ENCODE data around the gene TNFRSF21. TPM values are rescaled to one million over a fixed set of nuclear protein-coding genes. Genes with fewer than 3 reads are reported as not detected.

Gene TNFRSF21
- 10 to 100 TPM; 10.2 to 21.4 (median 20.9) TPM for total RNA-seq

- no peaks in the 10 kb centered on the region for H3K27me3 ChIP-seq
- TF ChIP-seq POLR2A (IDR thresholded peaks at IDR 0.05) (no peak), POLR2AphosphoS5 (IDR thresholded peaks at IDR 0.05) (peak; percentile 40 to 83 (median 67))
- TF ChIP-seq, protein P1, sequence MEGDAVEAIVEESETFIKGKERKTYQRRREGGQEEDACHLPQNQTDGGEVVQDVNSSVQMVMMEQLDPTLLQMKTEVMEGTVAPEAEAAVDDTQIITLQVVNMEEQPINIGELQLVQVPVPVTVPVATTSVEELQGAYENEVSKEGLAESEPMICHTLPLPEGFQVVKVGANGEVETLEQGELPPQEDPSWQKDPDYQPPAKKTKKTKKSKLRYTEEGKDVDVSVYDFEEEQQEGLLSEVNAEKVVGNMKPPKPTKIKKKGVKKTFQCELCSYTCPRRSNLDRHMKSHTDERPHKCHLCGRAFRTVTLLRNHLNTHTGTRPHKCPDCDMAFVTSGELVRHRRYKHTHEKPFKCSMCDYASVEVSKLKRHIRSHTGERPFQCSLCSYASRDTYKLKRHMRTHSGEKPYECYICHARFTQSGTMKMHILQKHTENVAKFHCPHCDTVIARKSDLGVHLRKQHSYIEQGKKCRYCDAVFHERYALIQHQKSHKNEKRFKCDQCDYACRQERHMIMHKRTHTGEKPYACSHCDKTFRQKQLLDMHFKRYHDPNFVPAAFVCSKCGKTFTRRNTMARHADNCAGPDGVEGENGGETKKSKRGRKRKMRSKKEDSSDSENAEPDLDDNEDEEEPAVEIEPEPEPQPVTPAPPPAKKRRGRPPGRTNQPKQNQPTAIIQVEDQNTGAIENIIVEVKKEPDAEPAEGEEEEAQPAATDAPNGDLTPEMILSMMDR (IDR thresholded peaks at IDR 0.05): peak; percentile 72 to 96 (median 93)
- peak; percentile 89 to 91 for DNase-seq (ENCODE audit: low spot score in 2 of 2)
- peak within 1 kb of the TSS; percentile 68 to 85 (median 79) for H3K4me3 ChIP-seq
- no peaks in the 10 kb centered on the region for H3K36me3 ChIP-seq
- H3K4me1 ChIP-seq: no peaks in the 10 kb centered on the region
- H3K9me3 ChIP-seq: no peaks in the 10 kb centered on the region
- peak within 1 kb of the TSS; percentile 79 to 86 for H3K27ac ChIP-seq
- intact Hi-C loops (cut with DNase I; ENCODE audit: low total_unique reads): loop anchor here (10.0 kb wide), 1 partner anchor 385 kb away; the partner anchor contains the start of gene ADGRF5
These were observed at the start of gene TNFRSF21 for GRCh38 chr6:47309291-47310130. TNFRSF21 (minus strand) TSS chr6:47309905; CDS start chr6:47309511, 394 bp downstream.

DNA sequence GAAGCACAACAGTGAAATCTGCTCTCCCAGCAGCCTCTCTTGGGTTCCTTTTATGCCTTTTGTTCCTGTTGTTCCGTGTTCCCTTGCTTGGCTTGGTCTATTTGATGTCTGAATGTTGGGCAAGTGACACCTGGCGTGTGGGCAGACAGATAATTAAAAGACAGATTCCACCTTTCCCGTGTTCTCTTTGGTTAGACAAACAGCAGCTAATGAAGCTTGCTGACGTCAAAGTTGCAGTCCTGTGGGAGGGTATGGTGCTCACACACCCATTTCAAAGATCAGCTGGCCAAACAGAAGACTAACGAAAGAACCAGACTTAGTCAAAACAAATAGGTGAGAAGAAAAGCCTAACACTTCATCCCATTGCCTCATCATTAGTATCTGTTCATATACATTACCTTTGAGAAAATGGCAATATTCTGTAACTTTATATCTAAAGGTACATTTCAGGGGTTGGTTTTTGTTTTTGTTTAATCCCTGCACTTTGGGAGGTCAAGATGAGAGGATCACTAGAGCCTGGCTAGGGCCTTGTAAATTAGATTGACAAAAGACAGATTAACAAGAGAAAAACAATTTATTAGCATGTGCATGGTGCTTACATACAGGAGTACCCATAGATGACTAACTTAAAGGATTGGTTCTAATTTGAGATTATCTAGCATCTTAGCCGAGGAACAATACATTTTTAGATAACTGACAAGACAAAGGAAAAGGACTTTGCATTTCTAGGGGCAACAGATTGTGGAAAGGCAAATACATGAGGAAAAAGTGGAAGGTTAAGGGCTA lies 48.9 kb upstream of the TNFRSF21 start:
- DNase-seq (ENCODE audit: low spot score in 2 of 2): no peak
- intact Hi-C loops (cut with DNase I; ENCODE audit: low total_unique reads): no loop called here
- Histone ChIP-seq H3K4me3 (no peak overlapping the region), H3K36me3 (no peaks in the 10 kb centered on the region), H3K9me3 (no peaks in the 10 kb centered on the region), H3K27me3 (no peaks in the 10 kb centered on the region), H3K4me1 (no peaks in the 10 kb centered on the region), H3K27ac (no peak overlapping the region)
- TF ChIP-seq POLR2A (IDR thresholded peaks at IDR 0.05): no peak
- TF ChIP-seq, protein P1 (IDR thresholded peaks at IDR 0.05): no peak
- TF ChIP-seq POLR2AphosphoS5 (IDR thresholded peaks at IDR 0.05): no peak

DNA sequence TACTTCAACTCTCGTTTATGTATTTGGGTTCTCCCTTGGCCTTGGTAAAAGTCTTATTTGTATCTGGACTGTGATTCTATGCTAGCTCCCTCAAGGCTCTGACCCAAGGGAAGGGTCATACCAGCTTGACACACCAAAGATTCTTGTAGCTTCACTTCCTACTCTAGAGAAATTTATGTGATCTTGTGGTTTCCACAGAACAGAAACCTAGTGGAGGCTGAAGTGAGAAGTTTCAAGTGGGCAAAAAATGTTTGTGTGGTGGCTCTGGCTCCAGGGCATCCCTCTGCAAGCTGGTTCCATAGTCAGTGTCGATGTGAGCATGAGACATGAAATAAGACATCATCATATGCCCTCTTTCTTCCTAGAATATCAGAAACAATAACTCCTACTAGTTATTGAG lies 48.1 kb upstream of the TNFRSF21 start:
- intact Hi-C loops (cut with DNase I; ENCODE audit: low total_unique reads): no loop called here
- H3K27ac ChIP-seq: no peak overlapping the region
- DNase-seq (ENCODE audit: low spot score in 2 of 2): no peak
- no peaks in the 10 kb centered on the region for H3K9me3 ChIP-seq
- no peaks in the 10 kb centered on the region for H3K27me3 ChIP-seq
- H3K4me1 ChIP-seq: no peaks in the 10 kb centered on the region
- no peak overlapping the region for H3K4me3 ChIP-seq
- H3K36me3 ChIP-seq: no peaks in the 10 kb centered on the region
- TF ChIP-seq, protein P1 (IDR thresholded peaks at IDR 0.05): no peak

GRCh38 chr6:47355496-47355895 lies 45.8 kb upstream of the TNFRSF21 start:
- Histone ChIP-seq H3K36me3 (no peaks in the 10 kb centered on the region), H3K27me3 (no peaks in the 10 kb centered on the region), H3K27ac (no peak overlapping the region), H3K9me3 (no peaks in the 10 kb centered on the region), H3K4me1 (no peaks in the 10 kb centered on the region), H3K4me3 (no peak overlapping the region)
- TF ChIP-seq POLR2A (IDR thresholded peaks at IDR 0.05): no peak
- TF ChIP-seq, protein P1 (IDR thresholded peaks at IDR 0.05): no peak
- no peak for TF ChIP-seq POLR2AphosphoS5 (IDR thresholded peaks at IDR 0.05)
- DNase-seq (ENCODE audit: low spot score in 2 of 2): no peak
- intact Hi-C loops (cut with DNase I; ENCODE audit: low total_unique reads): no loop called here

DNA sequence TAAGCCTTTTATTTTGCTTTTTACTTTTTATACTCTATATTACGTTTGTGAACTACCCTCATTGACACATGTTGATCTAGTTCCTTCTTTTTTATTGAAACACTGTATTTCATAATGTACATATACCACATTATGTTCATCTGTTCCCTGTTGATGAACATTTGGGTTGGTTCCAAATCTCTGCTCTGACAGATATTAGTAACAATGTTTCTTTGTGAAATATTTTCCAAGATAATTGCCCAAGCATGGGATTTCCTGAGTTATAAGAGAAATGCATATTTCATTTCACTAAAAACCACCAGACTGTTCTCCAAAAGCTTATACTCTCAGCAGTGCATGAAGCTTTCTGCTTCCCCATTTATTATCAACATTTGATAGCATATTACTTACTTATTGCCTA lies 44.2 kb upstream of the TNFRSF21 start:
- no peaks in the 10 kb centered on the region for H3K27me3 ChIP-seq
- H3K4me3 ChIP-seq: no peak overlapping the region
- H3K4me1 ChIP-seq: no peaks in the 10 kb centered on the region
- no peaks in the 10 kb centered on the region for H3K36me3 ChIP-seq
- intact Hi-C loops (cut with DNase I; ENCODE audit: low total_unique reads): no loop called here
- H3K9me3 ChIP-seq: no peaks in the 10 kb centered on the region
- DNase-seq (ENCODE audit: low spot score in 2 of 2): no peak
- no peak overlapping the region for H3K27ac ChIP-seq
- TF ChIP-seq POLR2AphosphoS5 (IDR thresholded peaks at IDR 0.05) (no peak), POLR2A (IDR thresholded peaks at IDR 0.05) (no peak)
- TF ChIP-seq, protein P1 (IDR thresholded peaks at IDR 0.05): no peak
